OCI-LY1 (cell line): ENCODE results near the gene KLK11.

ENCODE experiments used
- CTCF ChIP-seq: fragments of 200-600 bp; sonication (generic), shearing (Covaris generic); IDR thresholded peaks from 2 replicates; pipeline ENCODE4 v1.5.1; 2017; ENCODE audit warnings: mild to moderate bottlenecking, antibody characterized with exemption, low read length, moderate library complexity, mixed read lengths
- EZH2 ChIP-seq: fragments of 200-600 bp; sonication (generic), shearing (Covaris generic); IDR thresholded peaks from 2 replicates; pipeline ENCODE4 v1.8.0; 2017; ENCODE audit warnings: borderline replicate concordance, mixed run types, mild to moderate bottlenecking, antibody characterized with exemption, low read length, moderate library complexity, mixed read lengths

- TF ChIP-seq EZH2: no peak
- no peak for TF ChIP-seq CTCF
Observed at GRCh38 chr19:50998061-50998460, 28.4 kb downstream of the KLK11 start.
